ENCODE measurements around the gene TOX2.

Gene TOX2

GRCh38 chr20:44118185-44119033 is 203.8 kb downstream of the TOX2 start:
- no peak for DNase-seq (ENCODE audit: low spot score)
- no peak for FAIRE-seq
